AG04449 (cell line): ENCODE measurements around the gene ARPC4.

ENCODE experiments used
- CTCF ChIA-PET: fragments of 350-600 bp; formaldehyde crosslinking; extraction: SDS; loops from one replicate; lab custom pipeline; 2021; ENCODE audit warnings: antibody characterized with exemption; lab: Yijun Ruan, JAX
- POLR2A ChIA-PET: fragments of 400-600, 350-600 bp; formaldehyde crosslinking; extraction: SDS; loops from one replicate; lab custom pipeline; 2020; ENCODE audit warnings: antibody characterized with exemption, inconsistent platforms; lab: Yijun Ruan, JAX
- DNase-seq: peaks from one replicate; pipeline ENCODE4 v3.0.0-alpha.2; 2010; ENCODE audit warnings: low read depth, low spot score
- H3K4me3 ChIP-seq: 2 replicates; pipeline ENCODE4 v1.5.1; 2011; ENCODE audit warnings: low read depth, mild to moderate bottlenecking, control low read depth, low read length
- TF ChIP-seq, protein P1 (sequence below): IDR thresholded peaks from one replicate; pipeline ENCODE4 v1.5.1; 2011; ENCODE audit warnings: mild to moderate bottlenecking, moderate library complexity, low read length, control low read depth, inconsistent platforms; ENCODE audit not compliant: insufficient read depth; ENCODE audit errors: missing control alignments

The ARPC4 gene

DNA sequence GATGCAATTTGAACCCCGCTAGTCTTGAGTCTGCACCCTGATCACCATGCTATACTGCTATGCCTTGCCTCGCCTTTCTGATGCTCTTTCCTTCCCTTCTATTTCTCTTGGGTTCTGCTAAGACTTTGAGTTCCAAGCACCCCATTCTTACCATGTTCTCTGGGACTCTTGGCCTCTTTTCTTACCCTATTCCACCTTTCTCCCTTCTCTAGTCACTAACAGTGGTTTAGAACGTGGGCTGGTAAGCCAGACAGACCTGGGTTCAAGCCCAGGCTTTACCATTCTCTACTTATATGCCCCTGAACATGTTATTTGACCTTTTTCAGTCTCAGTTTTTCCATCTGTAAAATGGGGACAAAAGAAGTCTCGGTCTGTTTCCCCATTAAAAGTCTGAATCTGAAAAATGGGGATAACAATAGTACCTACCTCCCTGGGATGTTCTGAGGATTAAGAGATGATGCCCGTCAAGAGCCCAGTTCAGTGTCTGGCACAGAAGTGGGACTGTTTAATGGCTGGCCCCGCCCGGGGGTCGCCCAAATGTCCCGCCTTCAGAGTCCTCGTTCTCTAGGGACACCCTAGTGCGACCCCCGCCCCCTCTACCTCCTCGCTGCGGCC lies 985 bp upstream of the ARPC4 start:
- POLR2A ChIA-PET: interaction anchor here (0.8 to 1.8 kb wide), 9 partner anchors 8 to 60 kb away, joined by 3 to 13 read pairs (median 4); partner anchors contain the start of genes BRPF1 and OGG1

DNA sequence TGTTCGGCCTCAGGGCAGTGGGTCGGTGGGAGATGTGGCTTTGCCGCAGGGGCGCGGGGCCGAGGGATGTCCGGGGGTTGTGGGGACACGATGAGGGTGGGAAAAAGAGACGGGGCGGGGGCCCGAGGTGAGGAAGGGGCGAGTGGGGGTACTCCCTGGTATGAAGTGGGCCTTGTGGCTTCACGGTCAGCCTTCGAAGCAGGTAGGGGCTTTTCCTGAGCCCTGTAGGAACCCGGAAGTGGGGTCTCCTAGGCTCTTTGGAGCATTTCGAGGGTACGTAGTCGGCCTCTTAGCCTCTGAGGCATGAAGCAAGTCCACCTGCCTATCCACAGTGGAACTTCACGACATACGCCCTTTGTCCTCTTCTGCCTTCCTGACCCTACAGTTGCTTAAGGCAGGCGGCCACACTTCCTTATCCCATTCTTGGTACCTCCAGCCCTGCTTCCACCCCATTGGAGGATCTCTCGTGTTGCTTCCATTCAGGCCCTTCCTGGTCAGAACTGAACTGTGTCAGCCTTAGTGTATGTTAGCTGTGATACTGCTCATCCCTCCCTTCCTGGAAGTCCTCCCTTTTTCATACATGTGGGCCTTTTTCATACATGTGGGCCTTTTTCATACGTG lies 389 bp downstream of the ARPC4 start:
- ChIA-PET POLR2A (interaction anchor here (0.7 to 1.8 kb wide), 16 partner anchors 9 to 535 kb away, joined by 3 to 13 read pairs (median 4); partner anchors contain the start of genes BRPF1, CRELD1, OGG1 and RPUSD3), CTCF (interaction anchor here (0.8 to 1.8 kb wide), 3 partner anchors 11 to 43 kb away, joined by 3 to 7 read pairs (median 4); no protein-coding TSS in a partner anchor)
- H3K4me3 ChIP-seq: peak overlapping the region; percentile 99
- DNase-seq: no peak
- TF ChIP-seq, protein P1, sequence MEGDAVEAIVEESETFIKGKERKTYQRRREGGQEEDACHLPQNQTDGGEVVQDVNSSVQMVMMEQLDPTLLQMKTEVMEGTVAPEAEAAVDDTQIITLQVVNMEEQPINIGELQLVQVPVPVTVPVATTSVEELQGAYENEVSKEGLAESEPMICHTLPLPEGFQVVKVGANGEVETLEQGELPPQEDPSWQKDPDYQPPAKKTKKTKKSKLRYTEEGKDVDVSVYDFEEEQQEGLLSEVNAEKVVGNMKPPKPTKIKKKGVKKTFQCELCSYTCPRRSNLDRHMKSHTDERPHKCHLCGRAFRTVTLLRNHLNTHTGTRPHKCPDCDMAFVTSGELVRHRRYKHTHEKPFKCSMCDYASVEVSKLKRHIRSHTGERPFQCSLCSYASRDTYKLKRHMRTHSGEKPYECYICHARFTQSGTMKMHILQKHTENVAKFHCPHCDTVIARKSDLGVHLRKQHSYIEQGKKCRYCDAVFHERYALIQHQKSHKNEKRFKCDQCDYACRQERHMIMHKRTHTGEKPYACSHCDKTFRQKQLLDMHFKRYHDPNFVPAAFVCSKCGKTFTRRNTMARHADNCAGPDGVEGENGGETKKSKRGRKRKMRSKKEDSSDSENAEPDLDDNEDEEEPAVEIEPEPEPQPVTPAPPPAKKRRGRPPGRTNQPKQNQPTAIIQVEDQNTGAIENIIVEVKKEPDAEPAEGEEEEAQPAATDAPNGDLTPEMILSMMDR: no peak

More for the DNA sequence above, 985 bp upstream of the ARPC4 start:
- DNase-seq: no peak
- CTCF ChIA-PET: interaction anchor here (1.0 to 1.5 kb wide), 4 partner anchors 11 to 155 kb away, joined by 3 to 7 read pairs (median 3); no protein-coding TSS in a partner anchor
- peak overlapping the region; percentile 99 for H3K4me3 ChIP-seq
- TF ChIP-seq, protein P1: no peak

DNA sequence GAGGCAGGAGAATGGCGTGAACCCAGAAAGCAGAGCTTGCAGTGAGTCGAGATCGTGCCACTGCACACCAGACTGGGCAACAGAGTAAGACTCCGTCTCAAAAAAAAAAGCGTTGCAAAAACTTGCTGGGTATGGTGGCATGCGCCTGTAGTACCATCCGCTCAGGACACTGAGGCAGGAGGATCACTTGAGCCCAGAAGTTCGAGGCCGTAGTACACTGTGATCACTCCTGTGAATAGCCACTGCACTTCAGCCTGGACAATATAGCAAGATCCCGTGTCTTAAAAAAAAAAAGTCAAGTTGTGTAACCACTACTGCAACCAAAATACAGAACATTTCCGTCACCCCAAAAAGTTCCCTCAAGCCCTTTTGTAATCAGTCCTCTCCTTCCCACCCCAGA lies 1.5 kb downstream of the ARPC4 start:
- CTCF ChIA-PET: no interaction called here
- POLR2A ChIA-PET: no interaction called here
- peak overlapping the region; percentile 18; the same call in 1 of the 2 replicates for H3K4me3 ChIP-seq

GRCh38 chr3:9795207-9795606 lies 2.3 kb downstream of the ARPC4 start:
- H3K4me3 ChIP-seq: no peak overlapping the region
- POLR2A ChIA-PET: interaction anchor here (0.9 kb wide), 1 partner anchor 137 kb away, joined by 4 read pairs; no protein-coding TSS in a partner anchor
- DNase-seq: no peak
- TF ChIP-seq, protein P1: no peak
- CTCF ChIA-PET: interaction anchor here (1.8 kb wide), 1 partner anchor 10 kb away, joined by 9 read pairs; no protein-coding TSS in a partner anchor

More for the DNA sequence above, 1.5 kb downstream of the ARPC4 start:
- TF ChIP-seq, protein P1: no peak
- no peak for DNase-seq

- ChIA-PET POLR2A (no interaction called here), CTCF (no interaction called here)
- no peak overlapping the region for H3K4me3 ChIP-seq
- DNase-seq: no peak
- TF ChIP-seq, protein P1: no peak
These were observed 4.5 kb downstream of the ARPC4 start for GRCh38 chr3:9797196-9797945.

GRCh38 chr3:9800529-9800928 lies 7.6 kb downstream of the ARPC4 start:
- no peak for DNase-seq
- H3K4me3 ChIP-seq: no peak overlapping the region
- ChIA-PET CTCF (interaction anchor here (1.1 kb wide), 2 partner anchors 8 to 13 kb away, joined by 3 read pairs; no protein-coding TSS in a partner anchor), POLR2A (no interaction called here)
- TF ChIP-seq, protein P1: no peak
